Testis (tissue), 3 donors: ENCODE measurements around the gene SLC15A5. TPM values are rescaled to one million over a fixed set of nuclear protein-coding genes. Genes with fewer than 3 reads are reported as not detected.

ENCODE experiments used
- DNase-seq: peaks from one replicate; pipeline ENCODE4 v3.0.0-alpha.2; 2019
- H3K27ac ChIP-seq, 2 donors: fragments of 200-600 bp; sonication (generic); one replicate each; pipeline ENCODE4 v1.5.1; 2019
- H3K27me3 ChIP-seq: fragments of 200-600 bp; sonication (generic); one replicate; pipeline ENCODE4 v1.5.1; 2019
- H3K36me3 ChIP-seq: fragments of 200-600 bp; sonication (generic); one replicate; pipeline ENCODE4 v1.5.1; 2017; ENCODE audit warnings: low read depth; ENCODE audit errors: missing control alignments
- H3K4me1 ChIP-seq: fragments of 200-600 bp; sonication (generic); one replicate; pipeline ENCODE4 v1.5.1; 2019
- H3K4me3 ChIP-seq, 2 donors: fragments of 200-600 bp; sonication (generic); one replicate each; pipeline ENCODE4 v1.5.1; 2017 to 2019
- H3K9me3 ChIP-seq: fragments of 200-600 bp; sonication (generic); one replicate; pipeline ENCODE4 v1.5.1; 2017
- CTCF ChIP-seq, 3 experiments: fragments of 450-650 bp in 2 of 3; fragments of 200-600 bp in 1 of 3; sonication (generic) in 1 of 3; IDR thresholded peaks; one replicate each; pipeline ENCODE4 v1.5.1; 2016 to 2019; ENCODE audit warnings: antibody characterized with exemption in 3 of 3, mild to moderate bottlenecking in 2 of 3, moderate library complexity in 1 of 3
- POLR2A ChIP-seq: fragments of 450-650 bp; IDR thresholded peaks from one replicate; pipeline ENCODE4 v1.6.1; 2017; ENCODE audit warnings: antibody characterized with exemption, mild to moderate bottlenecking, moderate library complexity
- WGBS, 2 donors: methylation state at CpG; one replicate each; pipeline ENCODE4 v1.1.5; 2018; 5-methylcytosine and 5-hydroxymethylcytosine counted together
- intact Hi-C: fragments of 100-400 bp; cut with DNase I; formaldehyde crosslinking; loops from one replicate; pipeline ENCODE4 v1.15.1; 2023; ENCODE audit warnings: low total_unique reads
- polyA plus RNA-seq: library from polyadenylated mRNA; stranded (reverse); fragments of 350-450 nt; fragmentation: Illumina TruSeq; extraction: RNeasy Lipid Tissue Mini Kit (QIAGEN cat#74804); gene quantifications from one replicate; pipeline ENCODE4 v1.2.3, GENCODE V29; 2014; ENCODE audit warnings: low read depth, low replicate concordance; ENCODE audit not compliant: insufficient read depth
- total RNA-seq, 2 donors: library from RNA; depleted of rRNA; stranded (reverse); fragments of >200 nt; gene quantifications; one replicate each; pipeline ENCODE4 v1.2.3, GENCODE V29; 2016

Gene SLC15A5
- total and polyA plus RNA-seq, 3 donors from 2014 or later, result 0.12 TPM; not detected in 2

GRCh38 chr12:16225692-16226091 is 51.8 kb downstream of the SLC15A5 start:
- WGBS, 2 donors, result 84 to 87% methylated on average over 4 of the region's 4 CpGs
- TF ChIP-seq POLR2A (no peak), CTCF (IDR thresholded peaks at IDR 0.05) (no peak)

GRCh38 chr12:16224196-16224595 is 53.3 kb downstream of the SLC15A5 start:
- DNase-seq, result no peak
- TF ChIP-seq POLR2A (no peak), CTCF (IDR thresholded peaks at IDR 0.05) (no peak)
- Histone ChIP-seq H3K27me3 (no peaks in the 10 kb centered on the region), H3K27ac (no peak overlapping the region), H3K9me3 (no peaks in the 10 kb centered on the region), H3K4me1 (no peaks in the 10 kb centered on the region), H3K4me3 (no peak overlapping the region), H3K36me3 (no peaks in the 10 kb centered on the region)
- 90 to 95% methylated on average over 3 of the region's 3 CpGs for WGBS, 2 donors
- intact Hi-C loops, result no loop called here

More at GRCh38 chr12:16225692-16226091, 51.8 kb downstream of the SLC15A5 start:
- intact Hi-C loops, result no loop called here
- no peaks in the 10 kb centered on the region for H3K36me3 ChIP-seq
- no peaks in the 10 kb centered on the region for H3K4me1 ChIP-seq
- no peaks in the 10 kb centered on the region for H3K27me3 ChIP-seq
- DNase-seq, result no peak
- H3K27ac ChIP-seq, result no peak overlapping the region
- H3K9me3 ChIP-seq, result no peaks in the 10 kb centered on the region
- no peak overlapping the region for H3K4me3 ChIP-seq

GRCh38 chr12:16221776-16222175 is 55.7 kb downstream of the SLC15A5 start:
- DNase-seq, result no peak
- intact Hi-C loops, result no loop called here
- Histone ChIP-seq H3K4me1 (no peaks in the 10 kb centered on the region), H3K36me3 (no peaks in the 10 kb centered on the region), H3K9me3 (no peaks in the 10 kb centered on the region), H3K27me3 (no peaks in the 10 kb centered on the region), H3K27ac (no peak overlapping the region), H3K4me3 (no peak overlapping the region)
- WGBS, 2 donors, result 91% methylated on average over 2 of the region's 2 CpGs
- TF ChIP-seq POLR2A (no peak), CTCF (IDR thresholded peaks at IDR 0.05) (no peak)

GRCh38 chr12:16220120-16220519 is 57.4 kb downstream of the SLC15A5 start:
- no peak for DNase-seq
- intact Hi-C loops, result no loop called here
- Histone ChIP-seq H3K4me3 (no peak overlapping the region), H3K4me1 (no peaks in the 10 kb centered on the region), H3K27me3 (no peaks in the 10 kb centered on the region), H3K36me3 (no peaks in the 10 kb centered on the region), H3K9me3 (no peaks in the 10 kb centered on the region), H3K27ac (no peak overlapping the region)
- TF ChIP-seq POLR2A (no peak), CTCF (IDR thresholded peaks at IDR 0.05) (no peak)

GRCh38 chr12:16218934-16219751 is 58.3 kb downstream of the SLC15A5 start:
- Histone ChIP-seq H3K36me3 (no peaks in the 10 kb centered on the region), H3K4me3 (no peak overlapping the region), H3K4me1 (no peaks in the 10 kb centered on the region), H3K27me3 (no peaks in the 10 kb centered on the region), H3K27ac (no peak overlapping the region), H3K9me3 (no peaks in the 10 kb centered on the region)
- intact Hi-C loops, result no loop called here
- WGBS, 2 donors, result 83 to 84% methylated on average over 6 of the region's 6 CpGs
- TF ChIP-seq CTCF (IDR thresholded peaks at IDR 0.05) (no peak), POLR2A (no peak)
- no peak for DNase-seq
